DOHH2 (cell line): ENCODE data around the gene GRPR.
"Not testable (repeated sequence)": the region's sequence is repeated elsewhere in the genome, so short reads cannot be mapped to it uniquely, and the experiment has no call there.

Experiments
- EZH2phosphoT487 ChIP-seq: fragments of 200-600 bp; sonication (generic); IDR thresholded peaks from 2 replicates; pipeline ENCODE4 v1.6.1; 2017; ENCODE audit warnings: borderline replicate concordance, mild to moderate bottlenecking, antibody characterized with exemption, low read length, moderate library complexity, mixed read lengths
- TF ChIP-seq, protein P1 (sequence below): fragments of 200-600 bp; sonication (generic); IDR thresholded peaks from one replicate; pipeline ENCODE4 v1.5.1; 2014; ENCODE audit warnings: antibody characterized with exemption, mild to moderate bottlenecking, low read depth, low read length; ENCODE audit not compliant: poor library complexity, severe bottlenecking

DNA sequence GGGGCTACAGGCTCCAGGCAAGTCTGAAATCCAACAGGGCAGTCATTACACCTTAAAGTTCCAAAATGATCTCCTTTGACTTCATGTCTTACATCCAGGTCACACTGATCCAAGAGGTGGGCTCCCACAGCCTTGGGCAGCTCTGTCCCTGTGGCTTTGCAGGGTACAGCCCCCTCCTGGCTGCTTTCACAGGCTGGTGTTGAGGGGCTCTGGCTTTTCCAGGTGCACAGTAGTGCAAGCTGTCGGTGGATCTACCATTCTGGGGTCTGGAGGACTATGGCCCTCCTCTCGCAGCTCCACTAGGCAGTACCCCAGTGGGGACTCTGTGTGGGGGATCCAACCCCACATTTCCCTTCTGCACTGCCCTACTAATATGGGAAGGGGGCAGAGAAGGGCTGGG, 37.8 kb downstream of the GRPR start:
- TF ChIP-seq, protein P1, sequence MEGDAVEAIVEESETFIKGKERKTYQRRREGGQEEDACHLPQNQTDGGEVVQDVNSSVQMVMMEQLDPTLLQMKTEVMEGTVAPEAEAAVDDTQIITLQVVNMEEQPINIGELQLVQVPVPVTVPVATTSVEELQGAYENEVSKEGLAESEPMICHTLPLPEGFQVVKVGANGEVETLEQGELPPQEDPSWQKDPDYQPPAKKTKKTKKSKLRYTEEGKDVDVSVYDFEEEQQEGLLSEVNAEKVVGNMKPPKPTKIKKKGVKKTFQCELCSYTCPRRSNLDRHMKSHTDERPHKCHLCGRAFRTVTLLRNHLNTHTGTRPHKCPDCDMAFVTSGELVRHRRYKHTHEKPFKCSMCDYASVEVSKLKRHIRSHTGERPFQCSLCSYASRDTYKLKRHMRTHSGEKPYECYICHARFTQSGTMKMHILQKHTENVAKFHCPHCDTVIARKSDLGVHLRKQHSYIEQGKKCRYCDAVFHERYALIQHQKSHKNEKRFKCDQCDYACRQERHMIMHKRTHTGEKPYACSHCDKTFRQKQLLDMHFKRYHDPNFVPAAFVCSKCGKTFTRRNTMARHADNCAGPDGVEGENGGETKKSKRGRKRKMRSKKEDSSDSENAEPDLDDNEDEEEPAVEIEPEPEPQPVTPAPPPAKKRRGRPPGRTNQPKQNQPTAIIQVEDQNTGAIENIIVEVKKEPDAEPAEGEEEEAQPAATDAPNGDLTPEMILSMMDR, result not testable (repeated sequence)
- not testable (repeated sequence) for TF ChIP-seq EZH2phosphoT487
